Vein endothelial cell (primary cell): ENCODE measurements around the gene NLRP12. TPM values are rescaled to one million over a fixed set of nuclear protein-coding genes. Genes with fewer than 3 reads are reported as not detected.

Experiments
- small RNA-seq: library from RNA; depleted of rRNA; stranded (forward); fragments of <200 nt; gene quantifications from one replicate; pipeline ENCODE3, GENCODE V24; 2012
- total RNA-seq: library from RNA; depleted of rRNA; stranded (reverse); fragments of >200 nt; gene quantifications from 2 replicates; pipeline ENCODE4 v1.2.3, GENCODE V29; 2012

The NLRP12 gene, protein sequence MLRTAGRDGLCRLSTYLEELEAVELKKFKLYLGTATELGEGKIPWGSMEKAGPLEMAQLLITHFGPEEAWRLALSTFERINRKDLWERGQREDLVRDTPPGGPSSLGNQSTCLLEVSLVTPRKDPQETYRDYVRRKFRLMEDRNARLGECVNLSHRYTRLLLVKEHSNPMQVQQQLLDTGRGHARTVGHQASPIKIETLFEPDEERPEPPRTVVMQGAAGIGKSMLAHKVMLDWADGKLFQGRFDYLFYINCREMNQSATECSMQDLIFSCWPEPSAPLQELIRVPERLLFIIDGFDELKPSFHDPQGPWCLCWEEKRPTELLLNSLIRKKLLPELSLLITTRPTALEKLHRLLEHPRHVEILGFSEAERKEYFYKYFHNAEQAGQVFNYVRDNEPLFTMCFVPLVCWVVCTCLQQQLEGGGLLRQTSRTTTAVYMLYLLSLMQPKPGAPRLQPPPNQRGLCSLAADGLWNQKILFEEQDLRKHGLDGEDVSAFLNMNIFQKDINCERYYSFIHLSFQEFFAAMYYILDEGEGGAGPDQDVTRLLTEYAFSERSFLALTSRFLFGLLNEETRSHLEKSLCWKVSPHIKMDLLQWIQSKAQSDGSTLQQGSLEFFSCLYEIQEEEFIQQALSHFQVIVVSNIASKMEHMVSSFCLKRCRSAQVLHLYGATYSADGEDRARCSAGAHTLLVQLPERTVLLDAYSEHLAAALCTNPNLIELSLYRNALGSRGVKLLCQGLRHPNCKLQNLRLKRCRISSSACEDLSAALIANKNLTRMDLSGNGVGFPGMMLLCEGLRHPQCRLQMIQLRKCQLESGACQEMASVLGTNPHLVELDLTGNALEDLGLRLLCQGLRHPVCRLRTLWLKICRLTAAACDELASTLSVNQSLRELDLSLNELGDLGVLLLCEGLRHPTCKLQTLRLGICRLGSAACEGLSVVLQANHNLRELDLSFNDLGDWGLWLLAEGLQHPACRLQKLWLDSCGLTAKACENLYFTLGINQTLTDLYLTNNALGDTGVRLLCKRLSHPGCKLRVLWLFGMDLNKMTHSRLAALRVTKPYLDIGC
- total RNA-seq: 2.2 and 2.6 TPM in 2 replicates

DNA sequence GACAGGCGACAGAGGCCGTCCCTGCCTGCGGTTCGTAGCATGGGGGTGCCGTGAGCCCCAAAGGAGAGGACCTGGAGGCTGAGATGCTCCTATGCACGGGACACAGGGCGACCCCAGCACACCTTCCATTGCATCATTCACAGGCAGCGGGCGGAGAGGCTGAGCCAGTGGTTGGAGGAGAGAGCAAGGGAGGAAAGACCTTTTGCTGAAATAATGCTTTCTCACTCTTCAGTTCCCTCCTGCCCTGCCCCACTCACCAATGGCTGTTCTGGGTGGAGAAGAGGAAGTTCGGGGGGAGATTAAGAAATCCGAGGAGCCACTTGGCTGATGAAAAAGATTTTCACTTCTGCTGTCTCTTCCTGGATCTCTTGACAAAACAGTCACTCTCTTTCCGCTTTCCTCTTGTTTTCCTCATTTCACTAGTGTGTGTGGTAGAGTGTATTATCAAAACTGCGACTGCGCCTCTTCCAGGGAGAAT is at the start of gene NLRP12:
TSS of gene NLRP12 (minus strand) at position 181 of the 478 bp plus-strand sequence. CDS start at position 41, 140 bp downstream.

GRCh38 chr19:53867225-53868090 is 43.3 kb upstream of the NLRP12 start, which contains the start of gene MYADM:
Gene MYADM, plus strand, starts transcription at chr19:53867883. Its CDS starts 5,647 bp downstream, at chr19:53873530.

Small RNA genes within 50 kb of the gene (small RNA-seq; reads per million reads assigned to genes)
- gene AC008753.1 (not detected), gene MIR1283-2 (0.37 reads per million, percentile 18 among the genes with 10 or more reads in this experiment), gene MIR371A (not detected), gene MIR372 (not detected), gene MIR373 (not detected), gene MIR516A1 (not detected), gene MIR516A2 (not detected), gene MIR519A1 (0.16 reads per million), gene MIR521-1 (not detected), gene MIR527 (0.08 reads per million), gene RNU6-1041P (not detected), gene RNU6-165P (not detected), gene RNU6-751P (not detected), gene RNU6-982P (not detected)

Other genes starting within 250 kb of the NLRP12 start
- gene DPRX, start 192.3 kb downstream of the NLRP12 start, total RNA-seq: not detected in 2 replicates
- gene MYADM, start 43.6 kb upstream of the NLRP12 start, total RNA-seq: 27.1 and 33.0 TPM in 2 replicates
- not detected in 2 replicates for gene PRKCG, start 57.9 kb upstream of the NLRP12 start, total RNA-seq
- gene CACNG7, start 85.0 kb upstream of the NLRP12 start, total RNA-seq: 0.19 TPM in 1 of 2 replicates, not detected in the other
- 0.29 and 0.33 TPM in 2 replicates for gene CACNG8, start 138.6 kb upstream of the NLRP12 start, total RNA-seq
- 1.5 and 2.9 TPM in 2 replicates for gene CACNG6, start 167.3 kb upstream of the NLRP12 start, total RNA-seq
- not detected in 2 replicates for gene VSTM1, start 239.6 kb upstream of the NLRP12 start, total RNA-seq